ENCODE data around the gene KIF1B. TPM values are rescaled to one million over a fixed set of nuclear protein-coding genes. Genes with fewer than 3 reads are reported as not detected.

Gene KIF1B
- polyA plus RNA-seq, 2 donors: 9.6 to 13.6 TPM

GRCh38 chr1:10173582-10173981 is 36.8 kb upstream of the KIF1B start:
- H3K9me3 ChIP-seq (ENCODE audit: control insufficient read depth in 2 of 2, insufficient read depth in 1 of 2, low read depth in 1 of 2, low read length in 1 of 2): no peaks in the 10 kb centered on the region
- 89 to 95% methylated on average over 10 of the region's 10 CpGs for WGBS, 2 donors
- H3K4me3 ChIP-seq (ENCODE audit: low read depth in 1 of 2, low read length in 2 of 2): no peak overlapping the region
- H3K36me3 ChIP-seq (ENCODE audit: control insufficient read depth in 2 of 2, insufficient read depth in 2 of 2, low read length in 1 of 2): peaks cover 8 to 22% of the 10 kb centered on the region in 2 donors
- H3K4me1 ChIP-seq (ENCODE audit: control insufficient read depth in 2 of 2, insufficient read depth in 2 of 2, low read length in 1 of 2): no peaks in the 10 kb centered on the region
- no peak overlapping the region for H3K27ac ChIP-seq (ENCODE audit: low read depth in 2 of 2, low read length in 1 of 2)
- H3K27me3 ChIP-seq (ENCODE audit: control insufficient read depth in 1 of 2, insufficient read depth in 2 of 2, low read length in 2 of 2): no peaks in the 10 kb centered on the region

GRCh38 chr1:10177876-10178275 is 32.5 kb upstream of the KIF1B start:
- Histone ChIP-seq H3K9me3 (ENCODE audit: control insufficient read depth in 2 of 2, insufficient read depth in 1 of 2, low read depth in 1 of 2, low read length in 1 of 2) (no peaks in the 10 kb centered on the region), H3K27ac (ENCODE audit: low read depth in 2 of 2, low read length in 1 of 2) (no peak overlapping the region), H3K36me3 (ENCODE audit: control insufficient read depth in 2 of 2, insufficient read depth in 2 of 2, low read length in 1 of 2) (peaks cover under 1 to 22% of the 10 kb centered on the region in 2 donors), H3K4me1 (ENCODE audit: control insufficient read depth in 2 of 2, insufficient read depth in 2 of 2, low read length in 1 of 2) (no peaks in the 10 kb centered on the region), H3K27me3 (ENCODE audit: control insufficient read depth in 1 of 2, insufficient read depth in 2 of 2, low read length in 2 of 2) (no peaks in the 10 kb centered on the region), H3K4me3 (ENCODE audit: low read depth in 1 of 2, low read length in 2 of 2) (no peak overlapping the region)
- WGBS, 2 donors: 71 to 74% methylated on average over 5 of the region's 5 CpGs

- 87 to 88% methylated on average over 22 of the region's 22 CpGs for WGBS, 2 donors
- Histone ChIP-seq H3K27me3 (ENCODE audit: control insufficient read depth in 1 of 2, insufficient read depth in 2 of 2, low read length in 2 of 2) (no peaks in the 10 kb centered on the region), H3K4me1 (ENCODE audit: control insufficient read depth in 2 of 2, insufficient read depth in 2 of 2, low read length in 1 of 2) (no peaks in the 10 kb centered on the region), H3K27ac (ENCODE audit: low read depth in 2 of 2, low read length in 1 of 2) (no peak overlapping the region), H3K36me3 (ENCODE audit: control insufficient read depth in 2 of 2, insufficient read depth in 2 of 2, low read length in 1 of 2) (peaks cover 0 to 17% of the 10 kb centered on the region in 2 donors), H3K4me3 (ENCODE audit: low read depth in 1 of 2, low read length in 2 of 2) (no peak overlapping the region), H3K9me3 (ENCODE audit: control insufficient read depth in 2 of 2, insufficient read depth in 1 of 2, low read depth in 1 of 2, low read length in 1 of 2) (no peaks in the 10 kb centered on the region)
Observed at GRCh38 chr1:10178597-10179405, 31.6 kb upstream of the KIF1B start.

- H3K4me1 ChIP-seq (ENCODE audit: control insufficient read depth in 2 of 2, insufficient read depth in 2 of 2, low read length in 1 of 2): no peaks in the 10 kb centered on the region
- H3K9me3 ChIP-seq (ENCODE audit: control insufficient read depth in 2 of 2, insufficient read depth in 1 of 2, low read depth in 1 of 2, low read length in 1 of 2): no peaks in the 10 kb centered on the region
- H3K36me3 ChIP-seq (ENCODE audit: control insufficient read depth in 2 of 2, insufficient read depth in 2 of 2, low read length in 1 of 2): peaks cover 0 to 17% of the 10 kb centered on the region in 2 donors
- no peak overlapping the region for H3K27ac ChIP-seq (ENCODE audit: low read depth in 2 of 2, low read length in 1 of 2)
- H3K4me3 ChIP-seq (ENCODE audit: low read depth in 1 of 2, low read length in 2 of 2): no peak overlapping the region
- 90 to 91% methylated on average over 23 of the region's 23 CpGs for WGBS, 2 donors
- H3K27me3 ChIP-seq (ENCODE audit: control insufficient read depth in 1 of 2, insufficient read depth in 2 of 2, low read length in 2 of 2): no peaks in the 10 kb centered on the region
Observed at GRCh38 chr1:10179406-10180091, 30.8 kb upstream of the KIF1B start.

- Histone ChIP-seq H3K4me1 (ENCODE audit: control insufficient read depth in 2 of 2, insufficient read depth in 2 of 2, low read length in 1 of 2) (no peaks in the 10 kb centered on the region), H3K36me3 (ENCODE audit: control insufficient read depth in 2 of 2, insufficient read depth in 2 of 2, low read length in 1 of 2) (peaks cover 0 to 14% of the 10 kb centered on the region in 2 donors), H3K27me3 (ENCODE audit: control insufficient read depth in 1 of 2, insufficient read depth in 2 of 2, low read length in 2 of 2) (no peaks in the 10 kb centered on the region), H3K4me3 (ENCODE audit: low read depth in 1 of 2, low read length in 2 of 2) (no peak overlapping the region), H3K27ac (ENCODE audit: low read depth in 2 of 2, low read length in 1 of 2) (no peak overlapping the region), H3K9me3 (ENCODE audit: control insufficient read depth in 2 of 2, insufficient read depth in 1 of 2, low read depth in 1 of 2, low read length in 1 of 2) (no peaks in the 10 kb centered on the region)
- WGBS, 2 donors: 87 to 89% methylated on average over 7 of the region's 7 CpGs
Observed at GRCh38 chr1:10181154-10181553, 29.2 kb upstream of the KIF1B start.

- Histone ChIP-seq H3K4me1 (ENCODE audit: control insufficient read depth in 2 of 2, insufficient read depth in 2 of 2, low read length in 1 of 2) (no peaks in the 10 kb centered on the region), H3K27me3 (ENCODE audit: control insufficient read depth in 1 of 2, insufficient read depth in 2 of 2, low read length in 2 of 2) (no peaks in the 10 kb centered on the region), H3K36me3 (ENCODE audit: control insufficient read depth in 2 of 2, insufficient read depth in 2 of 2, low read length in 1 of 2) (no peaks in the 10 kb centered on the region), H3K27ac (ENCODE audit: low read depth in 2 of 2, low read length in 1 of 2) (no peak overlapping the region), H3K9me3 (ENCODE audit: control insufficient read depth in 2 of 2, insufficient read depth in 1 of 2, low read depth in 1 of 2, low read length in 1 of 2) (no peaks in the 10 kb centered on the region), H3K4me3 (ENCODE audit: low read depth in 1 of 2, low read length in 2 of 2) (no peak overlapping the region)
- WGBS, 2 donors: 85 to 100% methylated on average over 2 of the region's 2 CpGs
Observed at GRCh38 chr1:10185759-10186158, 24.6 kb upstream of the KIF1B start.

GRCh38 chr1:10186331-10187025 is 23.9 kb upstream of the KIF1B start:
- Histone ChIP-seq H3K36me3 (ENCODE audit: control insufficient read depth in 2 of 2, insufficient read depth in 2 of 2, low read length in 1 of 2) (no peaks in the 10 kb centered on the region), H3K4me3 (ENCODE audit: low read depth in 1 of 2, low read length in 2 of 2) (no peak overlapping the region), H3K27ac (ENCODE audit: low read depth in 2 of 2, low read length in 1 of 2) (no peak overlapping the region), H3K9me3 (ENCODE audit: control insufficient read depth in 2 of 2, insufficient read depth in 1 of 2, low read depth in 1 of 2, low read length in 1 of 2) (no peaks in the 10 kb centered on the region), H3K27me3 (ENCODE audit: control insufficient read depth in 1 of 2, insufficient read depth in 2 of 2, low read length in 2 of 2) (no peaks in the 10 kb centered on the region), H3K4me1 (ENCODE audit: control insufficient read depth in 2 of 2, insufficient read depth in 2 of 2, low read length in 1 of 2) (no peaks in the 10 kb centered on the region)
- 86 to 88% methylated on average over 12 of the region's 12 CpGs for WGBS, 2 donors

- 89 to 97% methylated on average over 4 of the region's 4 CpGs for WGBS, 2 donors
Observed at GRCh38 chr1:10187026-10187334, 23.4 kb upstream of the KIF1B start.

GRCh38 chr1:10188133-10188650 is 22.2 kb upstream of the KIF1B start:
- Histone ChIP-seq H3K4me3 (ENCODE audit: low read depth in 1 of 2, low read length in 2 of 2) (no peak overlapping the region), H3K36me3 (ENCODE audit: control insufficient read depth in 2 of 2, insufficient read depth in 2 of 2, low read length in 1 of 2) (no peaks in the 10 kb centered on the region), H3K4me1 (ENCODE audit: control insufficient read depth in 2 of 2, insufficient read depth in 2 of 2, low read length in 1 of 2) (no peaks in the 10 kb centered on the region), H3K27ac (ENCODE audit: low read depth in 2 of 2, low read length in 1 of 2) (no peak overlapping the region), H3K27me3 (ENCODE audit: control insufficient read depth in 1 of 2, insufficient read depth in 2 of 2, low read length in 2 of 2) (no peaks in the 10 kb centered on the region), H3K9me3 (ENCODE audit: control insufficient read depth in 2 of 2, insufficient read depth in 1 of 2, low read depth in 1 of 2, low read length in 1 of 2) (no peaks in the 10 kb centered on the region)
- WGBS, 2 donors: 96 to 99% methylated on average over 2 of the region's 2 CpGs

More at GRCh38 chr1:10187026-10187334, 23.4 kb upstream of the KIF1B start:
- no peaks in the 10 kb centered on the region for H3K36me3 ChIP-seq (ENCODE audit: control insufficient read depth in 2 of 2, insufficient read depth in 2 of 2, low read length in 1 of 2)
- no peak overlapping the region for H3K4me3 ChIP-seq (ENCODE audit: low read depth in 1 of 2, low read length in 2 of 2)
- H3K9me3 ChIP-seq (ENCODE audit: control insufficient read depth in 2 of 2, insufficient read depth in 1 of 2, low read depth in 1 of 2, low read length in 1 of 2): no peaks in the 10 kb centered on the region
- H3K4me1 ChIP-seq (ENCODE audit: control insufficient read depth in 2 of 2, insufficient read depth in 2 of 2, low read length in 1 of 2): no peaks in the 10 kb centered on the region
- no peaks in the 10 kb centered on the region for H3K27me3 ChIP-seq (ENCODE audit: control insufficient read depth in 1 of 2, insufficient read depth in 2 of 2, low read length in 2 of 2)
- no peak overlapping the region for H3K27ac ChIP-seq (ENCODE audit: low read depth in 2 of 2, low read length in 1 of 2)

Data from esophagus (tissue), 2 donors.